Measurements from ENCODE around the gene OR52E5.

The OR52E5 gene

DNA sequence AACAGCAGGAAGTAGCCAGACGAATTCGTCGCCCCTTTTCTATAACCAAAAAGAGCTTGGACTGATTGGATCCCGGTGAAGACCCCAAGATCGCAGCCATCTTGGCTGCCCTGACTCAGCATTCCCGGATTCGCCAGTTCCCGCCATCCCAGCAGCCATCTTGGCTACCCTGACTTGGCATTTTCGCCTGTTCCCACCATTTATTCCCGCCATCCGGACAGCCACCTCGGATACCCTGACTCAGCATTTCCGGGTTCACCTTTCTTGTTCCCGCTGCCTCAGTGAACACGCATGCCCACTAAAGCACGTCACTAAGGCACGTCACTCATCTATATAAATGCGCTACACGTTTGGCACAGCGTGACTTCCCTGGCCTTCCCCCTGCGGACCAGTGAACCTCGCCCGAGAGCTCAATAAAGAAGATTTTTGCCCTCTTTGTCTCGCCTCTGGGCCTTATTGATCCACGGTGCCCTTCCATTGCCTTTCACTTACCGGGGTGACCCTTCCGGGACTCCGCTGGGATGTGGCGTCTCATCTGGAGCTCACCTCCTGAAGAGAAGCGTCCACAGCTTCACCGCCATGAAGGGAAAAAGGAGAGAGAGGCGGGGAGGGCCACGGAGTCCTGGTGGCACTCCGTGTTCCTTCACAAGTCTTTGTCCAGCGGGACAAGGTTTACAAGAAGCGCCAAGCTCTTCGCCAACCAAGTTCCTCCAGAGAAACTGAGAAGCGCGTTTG is 45.0 kb downstream of the OR52E5 start:
- DNase-seq: no peak

- no peak for DNase-seq
Observed at GRCh38 chr11:5938603-5938965, 45.6 kb downstream of the OR52E5 start.

DNA sequence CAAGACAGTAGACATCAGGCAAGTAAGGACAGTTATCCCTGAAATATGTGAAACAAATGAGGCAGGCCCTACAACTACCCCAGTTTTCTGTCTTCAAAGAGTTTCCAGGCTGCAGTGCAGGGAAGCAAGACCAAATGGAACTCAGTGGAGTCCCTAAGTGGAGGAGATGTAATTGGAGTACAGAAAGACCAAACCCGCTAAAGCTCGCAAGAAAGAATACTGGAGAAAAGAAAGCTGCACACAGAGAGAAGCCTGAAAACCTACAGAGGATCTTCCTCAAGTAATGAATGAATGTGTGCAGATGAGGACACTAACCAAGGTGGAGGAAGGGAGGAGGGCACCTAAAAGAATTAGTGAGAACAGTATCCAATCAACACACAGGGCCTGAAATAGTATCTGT is 47.7 kb downstream of the OR52E5 start:
- no peak for DNase-seq

DNA sequence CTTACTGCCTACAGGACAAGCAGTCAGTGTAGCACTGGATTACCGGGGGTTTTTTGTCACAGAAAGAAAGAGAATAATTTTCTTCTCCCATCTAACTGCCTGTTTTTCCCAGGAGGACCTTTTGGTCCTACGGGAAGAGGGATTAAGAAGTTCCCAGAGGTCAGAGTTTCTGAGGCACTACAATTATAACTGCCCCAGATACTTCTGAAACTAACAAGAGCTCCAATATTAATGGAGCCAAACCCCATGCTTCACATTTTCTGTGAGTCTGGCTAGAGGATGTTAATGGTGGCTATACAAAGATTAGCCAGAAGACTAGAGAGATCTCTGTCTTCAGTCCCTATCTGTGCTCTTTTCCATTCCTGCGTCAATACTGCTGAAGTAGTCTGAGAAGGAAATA is 48.9 kb downstream of the OR52E5 start, which contains the start of gene OR56A3:
Gene OR56A3 (plus strand): TSS at position 301 of the 400 bp plus-strand sequence. CDS start 5,096 bp downstream, outside the sequence.
- DNase-seq: no peak

Data from T-helper 2 cell (primary cell).